GM21447 (cell line): ENCODE measurements around the gene IGF2BP3.
"Not testable (repeated sequence)": the region's sequence is repeated elsewhere in the genome, so short reads cannot be mapped to it uniquely, and the experiment has no call there.

ENCODE experiments used
- ATAC-seq: cut with Tn5 transposase; IDR thresholded peaks from one replicate; pipeline ENCODE4 v1.9.1; 2021; ENCODE audit not compliant: unreplicated experiment

The IGF2BP3 gene

GRCh38 chr7:23426876-23427275 lies 43.4 kb downstream of the IGF2BP3 start:
- ATAC-seq = no peak

DNA sequence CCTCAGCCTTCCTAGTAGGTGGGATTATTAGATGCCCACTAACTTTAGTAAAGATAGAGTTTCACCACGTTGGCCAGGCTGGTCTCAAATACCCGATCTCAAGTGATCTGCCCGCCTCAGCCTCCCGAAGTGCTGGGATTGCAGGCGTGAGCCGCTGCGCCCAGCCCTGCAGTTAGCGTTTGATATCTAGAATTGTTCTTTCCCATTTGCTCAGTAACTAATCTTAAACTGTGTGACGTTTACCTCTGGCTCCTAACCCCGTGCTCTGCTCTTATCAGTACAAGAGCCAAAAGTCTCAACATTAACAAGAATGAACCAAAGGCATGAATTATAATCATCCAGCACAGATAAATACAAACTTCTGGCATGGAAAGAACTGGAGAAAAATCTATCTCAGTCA lies 47.4 kb downstream of the IGF2BP3 start:
- ATAC-seq = no peak

DNA sequence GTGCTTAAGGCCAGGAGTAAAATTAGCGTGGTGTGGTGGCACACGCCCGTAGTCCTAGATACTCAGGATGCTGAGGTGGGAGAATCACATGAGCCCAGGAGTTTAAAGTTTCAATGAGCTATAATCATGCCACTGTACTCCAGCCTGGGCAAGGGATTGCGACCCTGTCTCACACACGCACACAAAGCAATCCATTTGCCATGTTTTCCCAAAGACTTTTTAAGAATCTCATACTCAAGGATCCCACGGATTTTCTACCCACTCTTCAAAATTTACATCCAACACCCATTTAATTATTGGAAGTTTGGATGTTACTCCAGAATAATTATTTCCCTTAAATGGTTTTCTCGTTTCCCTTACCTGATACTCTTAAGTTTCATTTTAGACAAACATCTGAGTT lies 47.9 kb downstream of the IGF2BP3 start:
- ATAC-seq = no peak

GRCh38 chr7:23419845-23420244 lies 50.4 kb downstream of the IGF2BP3 start:
- ATAC-seq = no peak

DNA sequence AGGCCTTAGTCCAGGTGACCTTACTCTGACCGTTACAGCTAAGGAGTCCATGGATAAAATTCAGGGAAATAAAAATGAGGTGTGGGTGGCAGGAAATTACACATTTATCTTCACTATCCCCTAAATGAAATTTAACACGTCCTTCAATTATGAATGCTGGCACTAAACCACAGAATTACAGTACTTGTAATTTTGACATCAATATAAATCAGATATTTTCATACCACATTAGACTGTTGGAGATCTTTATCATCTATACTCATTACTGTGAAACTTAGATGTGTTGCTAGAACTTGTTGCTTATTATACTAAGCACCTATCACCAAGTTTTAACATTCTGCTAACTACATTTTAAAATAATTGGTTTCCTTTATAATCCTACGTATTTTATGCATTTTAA lies 51.1 kb downstream of the IGF2BP3 start:
- ATAC-seq = no peak

DNA sequence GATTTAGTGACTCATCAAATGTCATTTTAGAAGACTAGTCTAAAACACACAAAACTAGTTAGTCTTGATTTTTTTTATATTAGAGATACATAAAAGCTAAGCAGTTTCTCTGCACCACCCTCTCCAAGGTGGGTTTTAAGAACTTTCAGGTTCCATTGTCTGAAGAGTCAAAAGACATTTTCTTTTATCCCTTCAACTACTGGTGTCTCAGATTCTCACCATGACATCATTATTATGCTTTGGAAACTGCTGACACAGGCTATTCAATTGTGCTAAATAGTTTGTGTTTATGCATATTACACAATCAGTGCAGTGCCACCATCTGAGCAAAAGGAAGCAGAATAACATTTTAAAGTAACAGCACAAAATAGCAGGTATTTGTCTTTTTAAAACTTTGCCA lies 52.2 kb downstream of the IGF2BP3 start:
- ATAC-seq = no peak

- ATAC-seq = no peak
Observed at GRCh38 chr7:23415198-23415597, 55.1 kb downstream of the IGF2BP3 start.

DNA sequence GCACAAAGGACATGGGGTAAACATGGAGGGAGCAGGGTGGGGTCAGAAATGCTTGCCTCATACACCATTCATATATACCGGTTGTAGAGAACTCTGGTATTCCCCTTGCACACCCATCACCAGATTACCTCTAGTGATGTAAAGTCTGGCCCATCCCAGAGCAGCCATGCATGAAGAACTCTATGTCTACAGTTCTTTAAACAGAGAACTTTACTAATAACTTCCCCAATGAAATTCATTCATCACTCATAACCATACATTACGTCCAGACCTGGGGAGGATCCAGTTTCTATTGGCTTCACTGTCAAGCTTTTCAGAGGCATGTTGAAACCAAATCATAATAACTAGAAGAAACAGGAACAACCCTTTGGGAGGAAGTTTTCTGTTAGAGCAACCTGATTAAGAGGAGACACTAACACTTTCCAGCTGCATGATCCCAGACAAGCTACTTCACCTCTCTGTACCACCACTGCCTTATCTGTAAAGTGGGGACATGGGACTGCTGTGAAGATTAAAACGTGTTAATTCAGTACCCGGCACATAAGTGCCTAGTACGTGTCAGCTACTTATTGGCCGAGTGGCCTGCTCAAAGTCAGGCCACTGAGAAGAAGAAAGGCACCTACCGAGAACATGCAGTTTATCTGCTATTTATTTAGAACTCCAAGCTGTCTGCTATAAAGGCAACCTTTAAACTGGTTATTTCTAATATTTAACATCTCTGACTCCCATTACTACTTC lies 59.7 kb downstream of the IGF2BP3 start:
- peak; percentile 91 for ATAC-seq

DNA sequence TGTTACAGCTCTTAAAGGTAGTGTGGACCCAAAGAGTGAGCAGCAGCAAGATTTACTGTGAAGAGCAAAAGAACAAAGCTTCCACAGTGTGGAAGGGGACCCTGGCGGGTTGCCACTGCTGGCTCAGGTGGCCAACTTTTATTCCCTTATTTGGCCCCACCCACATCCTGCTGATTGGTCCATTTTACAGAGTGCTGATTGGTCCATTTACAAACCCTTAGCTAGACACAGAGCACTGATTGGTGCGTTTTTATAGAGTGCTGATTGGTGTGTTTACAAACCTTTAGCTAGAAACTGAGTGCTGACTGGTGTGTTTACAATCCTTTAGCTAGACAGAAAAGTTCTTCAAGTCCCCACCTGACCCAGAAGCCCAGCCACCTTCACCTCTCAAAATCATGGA lies 63.7 kb downstream of the IGF2BP3 start:
- not testable (repeated sequence) for ATAC-seq

DNA sequence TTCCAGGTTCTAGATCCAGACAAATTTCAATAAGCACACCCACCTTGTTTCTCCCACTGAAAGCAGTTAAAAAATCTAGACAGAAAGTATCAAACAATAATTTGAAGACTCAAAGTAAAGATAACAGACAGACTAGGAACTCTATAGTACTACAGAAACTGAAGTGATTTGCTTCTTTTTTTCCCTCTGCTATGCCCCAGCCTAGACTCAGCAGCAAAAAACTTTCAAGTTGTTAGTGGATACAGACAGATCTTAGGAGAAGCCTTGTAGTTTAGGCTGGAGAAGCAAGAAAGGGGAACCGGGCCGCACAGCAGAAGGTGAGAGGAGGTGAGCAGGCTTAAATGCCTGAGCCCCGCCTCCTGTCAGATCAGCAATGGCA lies 65.1 kb downstream of the IGF2BP3 start:
- ATAC-seq = no peak

GRCh38 chr7:23404546-23405239 lies 65.6 kb downstream of the IGF2BP3 start:
- ATAC-seq = no peak

DNA sequence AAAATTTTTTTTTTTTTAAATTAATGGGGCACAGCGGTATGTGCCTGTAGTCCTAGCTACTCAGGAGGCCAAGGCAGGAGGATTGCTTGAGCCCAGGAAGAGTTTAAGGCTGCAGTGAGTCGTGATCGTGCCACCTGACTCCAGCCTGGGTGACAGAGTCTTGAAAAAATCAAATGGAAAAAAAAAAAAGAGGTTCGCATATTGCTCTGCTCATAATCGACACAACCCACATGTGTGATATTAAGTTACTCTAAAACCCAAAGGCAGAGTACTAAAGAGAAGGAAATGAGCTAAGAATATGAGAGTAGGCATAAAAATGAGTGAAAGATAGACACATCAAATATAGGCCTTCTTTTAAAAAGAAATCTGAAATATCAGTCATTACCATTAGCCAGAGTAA lies 66.3 kb downstream of the IGF2BP3 start:
- ATAC-seq = no peak

GRCh38 chr7:23398090-23398489 lies 72.2 kb downstream of the IGF2BP3 start:
- not testable (repeated sequence) for ATAC-seq

GRCh38 chr7:23397241-23397640 lies 73.0 kb downstream of the IGF2BP3 start:
- ATAC-seq = no peak

- no peak for ATAC-seq
Observed at GRCh38 chr7:23396222-23397015, 73.9 kb downstream of the IGF2BP3 start.

- no peak for ATAC-seq
Observed at GRCh38 chr7:23394488-23395171, 75.7 kb downstream of the IGF2BP3 start.

GRCh38 chr7:23393636-23394035 lies 76.7 kb downstream of the IGF2BP3 start:
- no peak for ATAC-seq

GRCh38 chr7:23389701-23390100 lies 80.6 kb downstream of the IGF2BP3 start:
- ATAC-seq = no peak

GRCh38 chr7:23387583-23387982 lies 82.7 kb downstream of the IGF2BP3 start:
- no peak for ATAC-seq

DNA sequence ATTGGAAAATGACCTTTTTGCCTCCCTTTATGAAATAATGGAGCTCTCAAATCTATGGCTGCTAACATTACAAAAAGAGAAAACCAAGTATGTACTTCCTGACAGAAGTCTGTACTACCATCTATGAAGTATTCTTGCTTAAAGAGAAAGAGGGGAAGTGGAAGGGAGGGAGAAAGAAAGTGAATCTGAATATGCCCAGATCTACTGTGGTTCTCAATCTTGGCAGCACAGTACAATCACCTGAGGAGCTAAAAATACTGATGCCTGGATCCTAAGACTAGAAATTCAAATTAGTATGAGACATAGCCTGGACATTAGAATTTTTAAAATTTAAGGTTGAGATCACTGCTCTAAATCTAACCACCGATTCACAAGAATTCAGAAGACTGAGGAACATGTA lies 85.2 kb downstream of the IGF2BP3 start:
- ATAC-seq = peak; percentile 60

DNA sequence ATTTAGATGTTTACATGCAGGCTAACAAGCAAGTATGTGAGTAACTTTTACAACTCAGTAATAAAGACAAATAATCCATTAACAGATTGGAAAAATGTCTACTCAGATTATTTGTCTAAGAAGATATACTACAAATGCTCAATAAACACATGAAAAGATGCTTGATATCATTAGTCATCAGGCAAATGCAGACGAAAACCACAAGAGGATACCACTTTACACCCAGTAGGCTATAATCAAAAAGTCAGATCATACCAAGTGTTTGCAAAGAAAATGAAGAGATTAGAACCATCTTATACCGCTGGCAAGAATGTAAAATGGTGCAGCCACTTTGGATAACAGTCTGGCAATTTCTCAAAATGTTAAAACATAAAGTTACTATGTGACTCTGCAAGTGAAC lies 87.1 kb downstream of the IGF2BP3 start:
- no peak for ATAC-seq
